Kidney (tissue), 14 donors: ENCODE results near the gene NUDT2. TPM values are rescaled to one million over a fixed set of nuclear protein-coding genes. Genes with fewer than 3 reads are reported as not detected.

Experiments
- DNase-seq, 5 donors: peaks; one replicate each; pipeline ENCODE4 v3.0.0-alpha.2; 2013 to 2020
- FAIRE-seq: peaks from 2 replicates; lab custom pipeline; 2012; peaks lifted over from hg19 to GRCh38; lab: Jason Lieb, UNC
- H3K27ac ChIP-seq, 2 donors: one replicate each; pipeline ENCODE4 v1.7.0; 2013; ENCODE audit warnings: low read depth in 2 of 2, low read length in 2 of 2, inconsistent platforms in 1 of 2
- H3K27me3 ChIP-seq: one replicate; pipeline ENCODE4 v1.7.1; 2013; ENCODE audit warnings: low read length, inconsistent platforms; ENCODE audit not compliant: control insufficient read depth, insufficient read depth
- H3K36me3 ChIP-seq, 3 donors: one replicate each; pipeline versions ENCODE4 v1.7.0 to v1.7.1; 2013; ENCODE audit warnings: low read length in 3 of 3, control low read depth in 1 of 3, inconsistent platforms in 1 of 3; ENCODE audit not compliant: insufficient read depth in 3 of 3, control insufficient read depth in 2 of 3
- H3K4me1 ChIP-seq, 3 donors: one replicate each; pipeline versions ENCODE4 v1.7.0 to v1.7.1; 2013; ENCODE audit warnings: low read length in 3 of 3, inconsistent platforms in 1 of 3, low read depth in 1 of 3; ENCODE audit not compliant: control insufficient read depth in 2 of 3, insufficient read depth in 2 of 3
- H3K4me3 ChIP-seq, 3 donors: one replicate each; pipeline versions ENCODE4 v1.7.0 to v1.8.1; 2013; ENCODE audit warnings: low read length in 3 of 3, control low read depth in 1 of 3, inconsistent platforms in 1 of 3
- H3K9ac ChIP-seq, 3 donors: one replicate each; pipeline versions ENCODE4 v1.7.0 to v1.7.1; 2013; ENCODE audit warnings: low read length in 3 of 3, control low read depth in 1 of 3, inconsistent platforms in 1 of 3
- H3K9me3 ChIP-seq, 3 donors: one replicate each; pipeline versions ENCODE4 v1.7.0 to v1.7.1; 2013; ENCODE audit warnings: low read length in 3 of 3, control low read depth in 1 of 3, inconsistent platforms in 1 of 3; ENCODE audit not compliant: control insufficient read depth in 2 of 3, insufficient read depth in 1 of 3
- intact Hi-C: fragments of 100-400 bp; cut with DNase I; formaldehyde crosslinking; loops from one replicate; pipeline ENCODE4 v1.11.1; 2022
- polyA plus RNA-seq: library from polyadenylated mRNA; stranded (reverse); fragments of 350-450 nt; fragmentation: Illumina TruSeq; extraction: RNeasy Lipid Tissue Mini Kit (QIAGEN cat#74804); gene quantifications from one replicate; pipeline ENCODE4 v1.2.3, GENCODE V29; 2014; ENCODE audit warnings: low read depth, low replicate concordance; ENCODE audit not compliant: insufficient read depth
- total RNA-seq: library from RNA; stranded (reverse); fragmentation: NEBNext Ultra II Directional; extraction: Animal tissue kit (Norgen Biotek cat#: 25700); gene quantifications from one replicate; pipeline ENCODE4 v1.2.1, GENCODE V29; 2021
- TF ChIP-seq, protein P1 (sequence below): IDR thresholded peaks from 3 replicates; pipeline ENCODE4 v1.5.1; 2012; ENCODE audit warnings: mild to moderate bottlenecking, moderate library complexity, borderline replicate concordance; ENCODE audit not compliant: insufficient read depth; ENCODE audit errors: extremely low read depth
- donor health status: control.
- donor health status: control.
- donor health status: control.
- donor health status: control.
- donor health status: control.
- donor health status: DM: yes; HTN: yes; CAD: no.
- donor health status: Normal renal cell carcinoma (clear cell type).

Gene NUDT2
- total and polyA plus RNA-seq, 2 donors from 2014 or later: 12.6 to 32.1 TPM

DNA sequence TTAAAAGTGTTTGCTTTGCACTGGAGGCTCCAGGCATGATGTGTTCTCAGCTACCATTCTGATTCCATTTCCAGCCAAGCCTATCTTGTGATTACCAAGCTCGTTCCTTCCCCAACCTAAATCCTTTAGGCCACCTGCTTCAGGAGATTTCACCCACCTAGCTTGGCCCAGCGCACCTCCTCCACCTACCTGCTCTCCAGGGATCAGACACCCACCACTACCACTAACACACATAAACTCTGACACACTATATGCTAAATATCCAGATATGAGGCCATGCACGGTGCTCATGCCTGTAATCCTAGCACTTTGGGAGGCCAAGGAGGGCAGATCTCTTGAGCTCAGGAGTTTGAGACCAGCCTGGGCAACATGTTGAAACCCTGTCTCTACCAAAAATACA, 45.0 kb downstream of the NUDT2 start:
- FAIRE-seq (no peak), DNase-seq (no peak)
- intact Hi-C loops: no loop called here
- no peak overlapping the region for H3K27ac ChIP-seq
- H3K9ac ChIP-seq: no peak overlapping the region
- TF ChIP-seq, protein P1, sequence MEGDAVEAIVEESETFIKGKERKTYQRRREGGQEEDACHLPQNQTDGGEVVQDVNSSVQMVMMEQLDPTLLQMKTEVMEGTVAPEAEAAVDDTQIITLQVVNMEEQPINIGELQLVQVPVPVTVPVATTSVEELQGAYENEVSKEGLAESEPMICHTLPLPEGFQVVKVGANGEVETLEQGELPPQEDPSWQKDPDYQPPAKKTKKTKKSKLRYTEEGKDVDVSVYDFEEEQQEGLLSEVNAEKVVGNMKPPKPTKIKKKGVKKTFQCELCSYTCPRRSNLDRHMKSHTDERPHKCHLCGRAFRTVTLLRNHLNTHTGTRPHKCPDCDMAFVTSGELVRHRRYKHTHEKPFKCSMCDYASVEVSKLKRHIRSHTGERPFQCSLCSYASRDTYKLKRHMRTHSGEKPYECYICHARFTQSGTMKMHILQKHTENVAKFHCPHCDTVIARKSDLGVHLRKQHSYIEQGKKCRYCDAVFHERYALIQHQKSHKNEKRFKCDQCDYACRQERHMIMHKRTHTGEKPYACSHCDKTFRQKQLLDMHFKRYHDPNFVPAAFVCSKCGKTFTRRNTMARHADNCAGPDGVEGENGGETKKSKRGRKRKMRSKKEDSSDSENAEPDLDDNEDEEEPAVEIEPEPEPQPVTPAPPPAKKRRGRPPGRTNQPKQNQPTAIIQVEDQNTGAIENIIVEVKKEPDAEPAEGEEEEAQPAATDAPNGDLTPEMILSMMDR: no peak
- H3K9me3 ChIP-seq: no peaks in the 10 kb centered on the region
- peaks cover 0 to 14% (median 0%) of the 10 kb centered on the region in 3 donors for H3K36me3 ChIP-seq
- peaks cover 4% of the 10 kb centered on the region for H3K27me3 ChIP-seq
- H3K4me3 ChIP-seq: peak overlapping the region in 1 of 3 donors; percentile 0
- peaks cover 0 to 15% (median 4%) of the 10 kb centered on the region in 3 donors for H3K4me1 ChIP-seq

DNA sequence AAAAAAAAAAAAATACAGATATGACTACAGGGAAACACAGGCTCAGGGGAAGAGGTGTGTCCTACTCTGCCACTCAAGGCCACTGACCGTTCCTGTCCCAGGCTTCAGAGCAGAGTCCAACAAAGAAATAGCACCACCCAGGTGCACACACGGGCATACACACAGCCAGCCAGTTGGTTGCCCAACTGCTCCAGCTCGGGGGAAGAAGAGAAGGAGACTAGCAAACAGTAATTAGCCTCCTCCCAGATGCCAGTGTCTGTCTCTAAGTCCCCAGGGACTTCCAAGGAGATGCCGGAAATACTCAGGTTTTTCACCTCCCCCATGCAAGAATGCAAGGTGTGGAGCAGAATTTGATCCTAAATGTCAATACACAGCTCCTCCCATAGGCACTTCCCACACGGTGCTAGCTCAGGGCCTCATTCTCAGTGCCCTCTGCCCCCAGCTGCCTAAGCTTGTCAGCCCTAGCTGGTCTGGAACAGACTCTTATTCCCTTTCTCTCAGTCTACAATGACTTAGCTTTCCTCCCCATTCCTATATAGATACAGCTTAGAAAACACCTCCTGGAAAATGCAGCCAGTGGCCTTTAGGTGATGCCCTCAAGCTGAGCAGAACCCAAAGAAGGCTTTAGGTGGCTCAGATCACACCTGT, 45.7 kb downstream of the NUDT2 start:
- Histone ChIP-seq H3K27me3 (peaks cover 4% of the 10 kb centered on the region), H3K4me1 (peaks cover 0 to 18% (median 5%) of the 10 kb centered on the region in 3 donors), H3K36me3 (peaks cover 0 to 14% (median 0%) of the 10 kb centered on the region in 3 donors), H3K27ac (peak overlapping the region in 1 of 2 donors; percentile 18), H3K9me3 (no peaks in the 10 kb centered on the region), H3K4me3 (peak overlapping the region in 2 of 3 donors; percentile 75 to 82), H3K9ac (peak overlapping the region in 1 of 3 donors; percentile 91)
- DNase-seq (peak in 2 of 5 donors; percentile 28 to 36), FAIRE-seq (no peak)
- intact Hi-C loops: no loop called here
- TF ChIP-seq, protein P1: no peak

DNA sequence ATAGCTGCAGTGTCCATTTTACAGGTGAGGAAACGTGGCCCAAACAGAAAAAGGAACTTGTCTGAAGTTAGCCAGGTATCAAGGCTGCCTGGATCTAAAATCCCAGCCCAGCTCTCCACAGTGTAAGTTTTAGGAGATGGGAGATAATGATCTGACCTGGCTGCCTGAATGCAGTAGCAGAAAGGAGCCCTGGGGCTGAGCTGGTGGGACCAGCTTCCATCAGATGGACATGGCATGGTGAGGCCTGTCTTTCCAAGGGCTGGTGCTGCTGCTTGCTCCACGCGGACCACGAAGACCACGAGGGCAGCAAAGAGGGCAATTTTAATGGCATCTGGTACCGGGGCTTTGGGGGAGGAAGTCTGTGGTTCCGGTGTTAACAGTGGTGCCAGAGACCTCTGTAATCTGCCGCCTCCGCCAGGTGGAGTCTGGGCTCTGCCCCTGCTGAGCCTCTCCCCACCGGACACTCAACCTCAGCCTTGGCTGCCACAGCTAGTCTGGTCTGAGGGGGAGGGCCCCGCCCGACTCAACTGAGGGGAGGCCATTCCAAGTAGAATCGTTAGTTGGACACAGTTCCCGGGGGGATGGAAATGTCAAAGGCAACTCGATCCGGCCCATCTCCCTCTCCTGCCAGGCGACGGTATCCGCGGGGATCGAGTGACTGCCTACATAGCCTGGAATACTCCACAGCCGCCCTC, 46.7 kb downstream of the NUDT2 start:
- FAIRE-seq (no peak), DNase-seq (peak; percentile 73 to 86 (median 80))
- H3K27ac ChIP-seq: peak overlapping the region; percentile 85 to 91
- H3K27me3 ChIP-seq: peaks cover 4% of the 10 kb centered on the region
- peak overlapping the region in 2 of 3 donors; percentile 21 to 91 for H3K9ac ChIP-seq
- intact Hi-C loops: no loop called here
- H3K4me3 ChIP-seq: peak overlapping the region; percentile 43 to 82 (median 75)
- peaks cover 0 to 10% (median 0%) of the 10 kb centered on the region in 3 donors for H3K36me3 ChIP-seq
- H3K4me1 ChIP-seq: peaks cover 0 to 20% (median 10%) of the 10 kb centered on the region in 3 donors
- TF ChIP-seq, protein P1: peak; percentile 20
- no peaks in the 10 kb centered on the region for H3K9me3 ChIP-seq
